RKO (cell line): ENCODE measurements around the gene JOSD2.

Experiments used
- DNase-seq: peaks from one replicate; pipeline ENCODE4 v3.0.0-alpha.2; 2016; ENCODE audit warnings: low spot score

The JOSD2 gene

GRCh38 chr19:50496189-50497021 is 14.6 kb downstream of the JOSD2 start:
- DNase-seq: peak; percentile 25

- no peak for DNase-seq
Observed at GRCh38 chr19:50495020-50495531, 15.9 kb downstream of the JOSD2 start.

- DNase-seq: no peak
Observed at GRCh38 chr19:50494186-50495019, 16.6 kb downstream of the JOSD2 start.

GRCh38 chr19:50493171-50493570 is 17.8 kb downstream of the JOSD2 start:
- no peak for DNase-seq

- no peak for DNase-seq
Observed at GRCh38 chr19:50492303-50493052, 18.5 kb downstream of the JOSD2 start.

- no peak for DNase-seq
Observed at GRCh38 chr19:50490991-50491472, 20.0 kb downstream of the JOSD2 start.

- no peak for DNase-seq
Observed at GRCh38 chr19:50490411-50490811, 20.6 kb downstream of the JOSD2 start.

GRCh38 chr19:50489461-50490011 is 21.5 kb downstream of the JOSD2 start:
- DNase-seq: no peak

- no peak for DNase-seq
Observed at GRCh38 chr19:50488389-50489194, 22.4 kb downstream of the JOSD2 start.

GRCh38 chr19:50486823-50487515 is 24.0 kb downstream of the JOSD2 start:
- DNase-seq: peak; percentile 77

- DNase-seq: no peak
Observed at GRCh38 chr19:50485284-50485955, 25.6 kb downstream of the JOSD2 start.

- no peak for DNase-seq
Observed at GRCh38 chr19:50482916-50483315, 28.1 kb downstream of the JOSD2 start.

- DNase-seq: no peak
Observed at GRCh38 chr19:50482271-50482855, 28.6 kb downstream of the JOSD2 start.

GRCh38 chr19:50481351-50482149 is 29.4 kb downstream of the JOSD2 start:
- no peak for DNase-seq

GRCh38 chr19:50480281-50481111 is 30.5 kb downstream of the JOSD2 start:
- no peak for DNase-seq

- DNase-seq: no peak
Observed at GRCh38 chr19:50479761-50480251, 31.2 kb downstream of the JOSD2 start.
